Skeletal muscle cell (primary cell): ENCODE data around the gene RBM18.

Experiments
- DNase-seq: peaks from one replicate; pipeline ENCODE4 v3.0.0-alpha.2; 2010; ENCODE audit warnings: low read depth
- H3K4me3 ChIP-seq: 2 replicates; pipeline ENCODE4 v1.5.1; 2011; ENCODE audit warnings: low read depth, mild to moderate bottlenecking, control low read depth, low read length, moderate library complexity

The RBM18 gene

DNA sequence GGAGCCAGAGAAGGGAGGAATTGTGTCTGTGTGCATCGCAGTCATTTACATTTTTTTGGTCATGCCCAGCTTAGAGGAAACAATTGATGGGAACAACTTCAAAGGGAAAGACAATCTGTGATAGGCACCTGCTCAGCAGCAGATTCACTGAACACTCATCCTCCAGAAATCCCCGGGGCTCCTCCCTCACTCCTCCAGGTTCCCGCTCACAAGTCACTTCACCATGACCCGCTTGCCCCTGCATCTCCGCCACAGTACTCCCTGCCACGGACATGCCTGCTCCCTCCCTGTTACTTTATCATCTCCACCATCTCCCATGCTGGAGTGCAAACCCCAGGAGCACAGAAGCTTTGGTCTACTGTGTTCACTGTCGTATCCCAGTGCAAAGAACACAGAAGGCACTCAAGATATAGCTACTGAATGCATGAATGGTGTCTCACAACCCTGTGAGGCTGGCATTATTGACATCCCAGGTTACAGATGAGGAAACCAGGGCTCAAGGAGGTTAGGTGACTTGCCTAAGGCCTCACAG lies 52.1 kb downstream of the RBM18 start:
- H3K4me3 ChIP-seq, result no peak overlapping the region
- no peak for DNase-seq

DNA sequence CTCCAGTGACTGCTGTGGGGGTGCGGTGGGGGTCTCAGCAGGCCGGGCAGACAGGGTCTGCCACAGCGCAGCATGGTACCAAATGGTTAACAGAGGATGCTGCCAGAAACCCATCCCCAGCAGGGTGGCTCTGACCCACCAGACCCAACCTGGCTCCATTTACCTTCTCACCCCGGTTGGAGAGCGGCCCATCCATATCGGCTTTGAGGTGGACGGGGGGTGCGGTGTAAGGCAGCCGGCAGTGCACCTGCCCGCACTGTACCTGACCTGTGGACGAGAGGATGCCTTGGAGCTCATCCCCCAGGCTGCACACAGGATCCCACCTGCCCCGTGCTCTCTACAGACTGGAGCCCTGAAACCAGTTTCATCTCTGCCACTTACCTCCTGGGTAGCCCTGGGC lies 55.2 kb downstream of the RBM18 start:
- H3K4me3 ChIP-seq, result no peak overlapping the region
- no peak for DNase-seq

DNA sequence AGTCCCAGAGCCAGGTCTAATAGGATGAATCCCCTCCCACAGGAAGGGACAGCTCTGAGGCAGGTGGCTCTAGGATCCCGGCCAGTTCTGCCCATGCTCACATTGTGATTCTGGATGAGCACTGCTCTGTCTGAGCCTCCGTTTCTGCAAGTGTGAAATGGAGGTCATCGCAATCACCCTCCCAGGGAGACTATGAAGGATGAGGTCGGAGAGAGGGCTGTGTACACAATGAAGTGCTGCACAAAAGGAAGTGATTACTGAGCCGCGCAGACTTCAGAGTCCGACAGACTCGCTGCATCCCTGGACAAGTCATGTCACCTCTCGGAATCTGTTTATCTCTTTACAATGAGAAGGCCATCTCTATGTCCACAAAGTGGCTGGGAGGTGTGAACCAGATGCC lies 57.5 kb downstream of the RBM18 start:
- DNase-seq, result no peak
- H3K4me3 ChIP-seq, result no peak overlapping the region

DNA sequence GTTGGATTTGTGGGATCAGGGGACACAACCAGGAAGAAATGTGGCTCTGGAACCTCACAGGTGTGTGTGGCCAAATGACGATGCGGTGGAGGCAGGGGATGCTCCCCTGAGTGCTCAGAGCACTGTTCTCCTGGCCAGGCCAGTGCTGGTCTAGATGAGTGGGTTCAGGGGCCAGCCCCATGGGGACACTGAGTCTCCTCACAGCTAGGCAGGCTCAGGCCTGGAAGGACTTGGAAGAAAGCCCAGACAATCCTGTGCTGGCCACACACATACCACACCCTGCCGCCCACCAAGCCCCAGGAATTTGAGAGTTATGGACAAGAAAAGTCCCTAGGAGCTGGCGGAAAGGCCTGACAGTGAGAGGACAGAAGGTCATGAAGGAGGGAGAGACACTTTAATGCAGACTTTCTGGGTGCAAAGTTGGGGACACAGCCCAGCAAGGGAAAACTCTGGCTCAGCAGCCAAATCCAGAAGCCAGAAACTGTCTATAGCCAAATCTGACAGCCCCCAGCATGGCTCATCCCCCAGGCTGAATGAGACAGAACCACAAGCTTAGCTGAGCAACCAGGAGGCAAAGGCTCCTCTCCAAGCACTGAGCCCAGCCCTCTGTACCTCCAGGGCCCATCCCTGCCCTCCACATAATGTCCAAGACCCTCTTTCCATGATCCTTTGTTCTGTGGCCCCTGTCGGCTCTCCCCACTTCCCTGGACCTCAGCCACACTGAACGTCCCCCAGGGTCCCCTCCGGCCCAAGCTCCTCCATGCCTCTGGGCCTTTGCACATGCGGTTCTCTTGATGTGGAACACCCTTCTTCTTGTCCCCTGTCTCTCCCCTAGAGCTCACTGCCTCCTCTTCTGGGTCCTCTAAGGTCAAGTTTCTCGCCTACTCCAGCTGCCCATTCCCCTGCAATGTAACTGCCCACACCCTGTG lies 58.3 kb downstream of the RBM18 start:
- no peak overlapping the region for H3K4me3 ChIP-seq
- peak; percentile 83 for DNase-seq

DNA sequence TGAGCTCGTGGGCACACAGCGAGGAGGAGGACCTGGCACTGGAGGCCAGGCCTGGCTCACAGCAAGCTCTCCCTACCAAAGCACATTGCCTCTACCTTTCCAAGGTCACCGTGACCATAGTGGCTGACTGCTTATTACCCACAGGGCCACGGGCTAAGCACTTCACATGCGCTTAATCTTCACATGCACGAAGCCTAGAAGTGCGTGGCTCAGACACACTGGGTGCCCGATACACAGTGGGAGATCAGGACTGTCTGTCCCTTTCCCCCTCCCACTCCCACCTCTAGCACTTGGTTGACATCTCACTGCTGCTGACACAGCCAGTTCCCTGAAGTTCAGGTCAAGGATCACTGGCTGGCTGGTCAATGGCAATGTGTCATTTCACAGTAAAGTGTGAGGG lies 59.5 kb downstream of the RBM18 start:
- no peak overlapping the region for H3K4me3 ChIP-seq
- DNase-seq, result no peak

DNA sequence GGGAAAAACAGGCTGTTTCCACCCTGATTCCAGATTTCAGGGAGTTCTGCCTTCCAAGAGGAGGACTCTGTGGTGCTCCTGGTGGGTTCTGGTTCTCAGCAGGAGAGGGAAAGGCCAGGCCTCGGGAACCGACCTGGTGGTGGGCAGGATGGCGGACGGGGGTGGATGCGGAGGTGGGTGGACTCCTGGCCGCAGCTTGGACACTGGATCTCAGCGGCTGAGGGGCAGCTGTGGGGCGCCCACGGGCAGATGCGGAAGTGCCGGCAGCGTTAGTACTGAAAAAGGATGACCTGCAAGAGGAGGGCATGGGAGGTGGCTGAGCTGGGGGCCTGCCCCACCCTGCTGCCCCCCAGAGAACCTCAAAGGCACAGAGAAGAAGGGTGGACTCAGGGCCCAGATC lies 60.1 kb downstream of the RBM18 start:
- no peak overlapping the region for H3K4me3 ChIP-seq
- DNase-seq, result no peak

DNA sequence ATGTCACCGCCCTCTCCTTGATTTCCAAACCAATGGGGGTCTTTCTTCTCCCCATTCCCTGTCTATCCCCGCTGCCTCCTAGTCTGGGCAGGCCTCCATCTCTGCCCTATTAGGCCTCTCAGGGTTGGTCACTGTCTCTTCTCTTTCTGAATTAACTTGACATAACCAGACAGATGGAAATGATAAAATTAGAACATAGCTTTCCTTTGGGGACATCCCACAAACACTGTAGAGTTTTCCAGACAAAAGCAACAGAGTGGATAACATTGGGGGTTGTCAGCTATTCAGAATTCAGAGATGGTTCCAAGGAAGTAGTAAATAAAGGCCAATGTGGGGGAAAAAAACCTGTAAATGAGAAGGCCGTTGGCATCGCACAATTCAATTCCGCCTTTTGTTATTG lies 60.6 kb downstream of the RBM18 start:
- DNase-seq, result no peak
- H3K4me3 ChIP-seq, result no peak overlapping the region

DNA sequence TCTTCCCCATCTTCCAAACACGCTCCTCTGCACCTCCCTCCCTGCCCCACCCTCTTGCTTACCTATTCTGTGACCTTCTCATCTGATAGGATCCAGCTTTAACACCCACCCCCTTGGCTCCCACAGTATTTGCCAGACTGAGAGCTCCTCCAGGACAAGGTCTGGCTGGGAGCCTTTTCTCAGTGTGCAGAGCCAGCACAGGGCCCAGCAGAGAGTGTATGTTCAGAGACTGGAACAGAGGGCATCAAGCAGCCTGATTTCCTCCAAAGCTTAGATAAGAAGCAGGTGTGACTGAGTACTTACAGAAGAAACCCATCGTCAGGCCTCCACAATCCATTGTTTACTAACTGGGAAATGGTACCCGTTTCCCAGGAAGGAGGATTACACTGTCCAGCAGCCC lies 62.5 kb downstream of the RBM18 start:
- no peak for DNase-seq
- H3K4me3 ChIP-seq, result no peak overlapping the region

DNA sequence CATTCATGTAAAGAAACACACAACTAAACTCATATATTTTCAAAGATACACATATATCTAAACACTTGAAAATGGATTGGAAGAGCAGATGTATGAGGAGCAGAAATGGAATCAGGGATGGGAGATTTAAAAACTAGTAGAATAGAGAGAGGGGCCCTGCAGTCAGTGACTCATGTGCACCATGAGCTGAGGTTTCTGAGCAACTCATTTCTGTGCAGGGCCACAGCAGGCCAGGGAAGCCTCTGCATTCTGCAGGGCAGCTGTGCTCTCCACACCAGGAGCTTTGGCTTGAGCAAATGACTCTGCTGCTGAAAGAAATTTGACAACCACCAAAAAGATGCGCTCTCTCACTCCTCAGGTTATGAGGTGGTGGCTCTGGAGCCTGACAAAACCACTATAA lies 63.0 kb downstream of the RBM18 start:
- no peak overlapping the region for H3K4me3 ChIP-seq
- DNase-seq, result peak; percentile 39

DNA sequence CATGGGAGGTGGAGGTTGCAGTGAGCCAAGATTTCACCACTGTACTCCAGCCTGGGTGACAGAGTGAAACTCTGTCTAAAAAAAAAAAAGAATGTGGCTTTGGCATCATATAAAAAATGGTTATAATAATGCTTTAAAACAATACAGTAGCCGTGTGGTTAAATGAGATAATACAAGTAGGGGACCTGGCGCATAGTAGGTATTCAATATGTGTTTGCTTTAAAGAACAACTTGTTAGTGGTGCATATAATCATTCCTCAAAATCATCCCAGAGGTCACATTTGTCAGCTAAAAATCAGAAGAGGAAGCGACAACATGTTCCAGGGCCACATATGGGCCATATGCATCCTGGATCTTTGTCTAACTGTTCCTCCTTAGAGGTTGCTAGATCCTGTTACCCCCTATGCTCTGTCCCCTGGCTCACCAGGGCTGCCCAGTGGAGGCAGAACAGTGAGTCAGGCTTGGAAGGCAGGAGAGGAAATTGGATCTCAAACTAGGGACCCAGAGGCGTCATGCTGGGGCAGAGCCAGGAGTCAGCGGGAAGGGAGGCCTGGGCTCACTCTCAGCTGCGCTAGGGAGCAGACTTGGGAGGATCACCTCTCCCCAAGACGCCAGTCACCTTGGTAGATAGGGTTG lies 63.6 kb downstream of the RBM18 start:
- peak; percentile 56 for DNase-seq
- no peak overlapping the region for H3K4me3 ChIP-seq

DNA sequence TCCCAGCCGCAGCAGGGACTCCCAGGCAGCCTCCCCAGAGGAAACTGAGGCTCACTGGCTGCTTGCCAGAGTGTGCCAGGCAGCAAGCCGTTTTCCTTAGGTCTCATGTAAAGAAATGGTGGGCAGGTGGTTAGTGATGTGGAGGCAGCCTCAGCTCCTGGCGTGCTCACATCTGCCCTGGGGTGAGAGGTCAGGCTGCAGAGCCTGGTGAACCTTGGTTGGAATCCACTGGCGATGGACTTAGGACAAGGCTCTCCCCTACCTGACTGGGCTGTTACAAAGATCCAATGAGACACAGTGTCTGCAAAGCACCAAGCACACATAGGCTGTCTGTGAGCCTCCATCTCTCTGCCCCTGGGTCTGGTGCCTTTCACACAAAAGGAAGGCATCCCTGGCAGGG lies 66.8 kb downstream of the RBM18 start:
- DNase-seq, result no peak

DNA sequence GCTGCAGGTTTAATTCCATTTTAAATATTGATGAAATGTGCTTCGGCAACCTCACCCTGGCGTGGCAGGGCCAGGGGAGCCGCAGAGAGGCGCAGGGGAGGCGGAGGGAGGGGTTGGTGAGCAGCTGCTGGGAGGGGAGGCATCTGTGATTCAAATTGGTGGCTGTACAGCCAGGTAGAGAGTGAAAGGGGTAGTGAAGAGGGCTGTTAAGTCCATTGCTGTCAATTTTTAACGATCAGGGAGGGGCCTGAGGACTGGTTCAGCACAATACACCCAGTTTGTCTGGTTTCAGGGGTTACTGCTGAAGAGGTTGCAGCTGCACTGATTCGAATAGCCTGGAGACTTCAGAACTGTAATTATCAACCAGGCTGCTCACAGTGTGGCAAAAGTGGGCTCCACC lies 67.2 kb downstream of the RBM18 start:
- DNase-seq, result no peak
- no peak overlapping the region for H3K4me3 ChIP-seq

More for the DNA sequence above, 66.8 kb downstream of the RBM18 start:
- no peak overlapping the region for H3K4me3 ChIP-seq

DNA sequence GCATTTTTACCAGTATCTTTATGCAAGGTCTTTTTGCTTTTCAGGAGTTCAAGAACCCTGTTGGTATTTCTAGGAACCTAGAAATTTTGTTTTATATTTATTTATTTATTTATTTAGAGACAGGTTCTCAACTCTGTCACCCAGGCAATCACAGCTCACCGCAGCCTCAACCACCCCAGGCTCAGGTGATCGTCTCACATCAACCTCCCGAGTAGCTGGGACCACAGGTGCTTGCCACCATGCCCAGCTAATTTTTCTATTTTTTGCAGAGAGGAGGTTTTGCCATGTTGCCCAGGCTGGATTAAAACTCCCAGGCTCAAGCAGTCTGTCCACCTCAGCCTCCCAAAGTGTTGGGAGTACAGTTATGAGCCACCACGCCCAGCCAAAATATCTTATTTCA lies 68.8 kb downstream of the RBM18 start:
- no peak for DNase-seq
- H3K4me3 ChIP-seq, result no peak overlapping the region

DNA sequence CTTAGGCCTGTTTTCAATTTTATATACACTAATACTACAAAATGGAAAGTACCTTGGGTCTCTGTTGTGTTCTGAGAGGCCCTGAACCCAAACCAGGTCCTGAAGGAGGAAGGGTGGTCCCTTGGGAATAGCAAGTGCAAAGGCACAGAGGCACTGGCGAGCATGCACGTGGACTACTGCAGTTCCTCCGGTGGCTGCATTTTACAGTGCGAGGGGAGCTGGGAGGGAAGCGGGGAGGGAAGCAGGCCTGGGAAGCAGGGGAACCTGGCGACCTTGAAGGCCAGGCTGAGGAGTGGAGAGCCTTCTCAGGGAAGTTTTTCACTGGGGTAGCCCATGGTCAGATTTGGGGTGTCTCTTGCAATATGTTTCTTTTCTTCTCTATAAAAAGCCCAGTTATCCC lies 71.0 kb downstream of the RBM18 start:
- H3K4me3 ChIP-seq, result no peak overlapping the region
- DNase-seq, result no peak

DNA sequence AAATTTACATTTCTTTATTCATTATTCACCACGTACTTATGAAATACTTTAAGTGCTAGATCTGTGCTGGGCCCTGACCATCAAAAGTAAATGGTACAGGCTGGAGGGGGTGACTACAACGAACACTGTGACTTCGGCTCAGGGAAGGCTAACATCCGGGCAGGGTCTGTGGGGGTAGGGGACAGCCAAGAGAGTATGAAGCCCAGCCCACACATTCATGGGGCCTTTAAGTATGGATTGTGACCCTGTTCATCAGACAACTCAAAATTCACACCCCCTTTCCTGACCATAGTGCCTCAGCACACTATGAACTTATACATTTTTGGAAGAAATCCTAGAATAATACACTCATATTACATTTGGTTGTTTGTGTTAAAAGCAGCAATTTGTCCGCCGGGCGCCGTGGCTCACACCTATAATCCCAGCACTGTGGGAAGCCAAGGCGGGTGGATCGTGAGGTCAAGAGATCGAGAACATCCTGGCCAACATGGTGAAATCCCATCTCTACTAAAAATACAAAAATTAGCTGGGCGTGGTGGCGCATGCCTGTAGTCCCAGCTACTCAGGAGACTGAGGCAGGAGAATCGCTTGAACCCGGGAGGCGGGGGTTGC lies 71.6 kb downstream of the RBM18 start:
- H3K4me3 ChIP-seq, result no peak overlapping the region
- DNase-seq, result no peak

DNA sequence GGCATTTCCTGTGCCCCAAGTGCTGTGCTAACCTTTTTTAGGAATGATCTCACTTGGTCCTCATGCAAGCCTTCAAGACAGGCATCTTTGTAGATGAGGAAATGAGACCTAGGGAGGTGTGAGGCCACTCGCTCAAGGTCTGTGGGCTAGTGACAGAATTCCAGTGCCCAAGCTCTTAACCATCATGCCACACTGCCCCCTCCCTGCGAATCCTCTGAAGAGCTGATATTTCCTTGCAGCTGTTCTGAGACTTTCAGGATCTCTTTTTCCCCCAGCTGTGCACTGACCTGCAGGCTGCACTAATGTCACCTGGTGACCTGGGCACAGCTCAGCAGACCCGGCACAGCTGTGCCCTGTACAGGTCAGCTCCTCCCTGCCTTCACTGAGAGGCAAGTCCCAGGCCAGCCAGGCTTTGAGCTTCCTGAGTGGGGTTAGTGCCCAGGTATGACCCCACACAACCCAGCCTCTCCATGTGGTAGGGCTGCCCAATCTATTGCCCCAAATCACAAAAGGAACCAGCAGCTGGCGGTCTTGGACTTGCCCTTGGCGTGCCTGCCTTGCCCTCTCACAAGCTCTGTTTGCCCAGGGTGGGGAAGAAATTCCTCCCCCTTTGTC lies 72.3 kb downstream of the RBM18 start:
- H3K4me3 ChIP-seq, result no peak overlapping the region
- DNase-seq, result no peak

DNA sequence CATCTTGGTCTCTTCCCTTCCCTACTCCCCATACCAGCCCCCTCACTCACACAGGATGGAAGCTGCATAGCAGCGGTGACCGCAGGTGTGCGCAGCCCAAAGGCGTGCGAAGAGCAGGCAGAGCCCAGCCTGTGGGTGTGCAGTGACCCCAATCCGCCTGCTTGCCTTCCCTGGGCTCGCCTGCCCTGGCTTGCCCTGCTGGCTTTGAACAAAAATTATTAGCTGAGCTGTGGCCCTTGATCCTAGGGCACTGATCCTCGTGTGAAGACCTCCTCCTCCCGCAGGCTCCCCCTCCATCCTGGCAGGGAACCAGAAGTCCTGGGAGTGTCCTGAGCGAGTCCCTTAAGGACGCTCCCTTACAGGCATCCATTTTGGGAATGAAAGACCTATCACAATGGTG lies 73.1 kb downstream of the RBM18 start:
- no peak overlapping the region for H3K4me3 ChIP-seq

DNA sequence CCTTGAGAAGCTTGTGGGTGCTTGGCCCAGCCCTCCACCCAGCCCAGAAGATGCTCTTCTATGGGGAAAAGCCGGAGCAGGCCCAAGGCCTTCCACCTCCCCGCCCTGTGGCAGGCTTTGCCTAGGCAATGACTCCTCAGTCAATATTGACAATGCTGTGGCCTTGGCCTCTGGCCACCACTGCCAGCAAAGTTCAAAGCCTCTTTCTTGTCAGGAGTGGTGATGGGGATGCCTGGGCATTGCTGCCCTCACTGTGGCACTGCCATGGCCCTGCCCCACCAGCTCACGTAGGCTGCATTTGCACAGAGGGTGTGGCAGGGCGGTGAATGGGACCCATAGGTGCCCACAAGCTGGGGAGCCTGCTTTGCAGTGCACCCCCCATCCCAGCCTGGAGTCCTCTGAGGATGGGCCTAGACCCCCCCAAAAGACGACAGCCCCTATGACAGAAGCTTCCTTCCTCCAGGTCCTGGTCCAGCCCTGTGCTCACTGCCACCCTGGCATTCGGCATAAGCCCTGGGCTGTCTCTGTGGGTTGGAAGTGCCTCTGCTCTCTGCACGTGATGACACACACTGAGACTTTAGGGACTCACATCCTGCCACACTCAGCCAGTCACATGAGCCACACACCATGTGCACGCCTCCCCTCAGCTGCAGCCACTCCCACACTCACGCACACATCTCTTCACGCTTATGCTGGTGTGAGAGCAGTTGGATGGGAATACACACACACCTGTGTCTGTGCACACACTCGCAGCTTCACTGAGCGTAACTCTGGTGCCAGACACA lies 73.9 kb downstream of the RBM18 start:
- DNase-seq, result no peak

More for the DNA sequence above, 73.1 kb downstream of the RBM18 start:
- no peak for DNase-seq

DNA sequence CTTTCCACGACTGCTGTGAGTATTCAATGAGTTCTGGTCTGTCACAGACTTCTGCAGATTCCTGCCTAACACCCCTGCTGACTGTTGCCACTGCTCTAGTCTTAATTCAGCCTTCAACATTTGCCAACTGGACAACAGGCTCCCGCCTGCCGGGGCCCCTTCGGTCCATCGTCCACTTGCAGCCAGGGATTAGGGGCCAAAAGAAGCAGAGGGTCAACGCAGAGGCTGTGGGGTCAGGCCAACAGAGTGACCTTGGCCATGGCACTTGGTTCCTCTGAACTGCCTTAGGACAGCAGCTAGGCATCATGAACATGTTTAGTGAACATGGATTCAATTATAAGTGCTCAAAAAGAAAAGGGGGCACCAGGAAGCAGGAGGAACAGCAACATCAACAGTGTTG lies 76.3 kb downstream of the RBM18 start:
- DNase-seq, result no peak
- H3K4me3 ChIP-seq, result no peak overlapping the region

More for the DNA sequence above, 73.9 kb downstream of the RBM18 start:
- H3K4me3 ChIP-seq, result no peak overlapping the region
